Vagina (tissue), 2 donors: ENCODE data around the gene WDR6.

ENCODE experiments used
- CTCF ChIP-seq, 3 experiments: fragments of 450-650 bp in 2 of 3; fragments of 200-600 bp in 1 of 3; sonication (generic) in 1 of 3; IDR thresholded peaks; one replicate each; pipeline ENCODE4 v1.5.1; 2017 to 2019; ENCODE audit warnings: antibody characterized with exemption in 3 of 3, mild to moderate bottlenecking in 2 of 3, moderate library complexity in 2 of 3
- POLR2A ChIP-seq, 2 donors: fragments of 450-650 bp; IDR thresholded peaks; one replicate each; pipeline ENCODE4 v1.6.1; 2017; ENCODE audit warnings: antibody characterized with exemption in 2 of 2, mild to moderate bottlenecking in 2 of 2, moderate library complexity in 2 of 2

GRCh38 chr3:49019941-49020329, 12.7 kb downstream of the WDR6 start:
- TF ChIP-seq CTCF (IDR thresholded peaks at IDR 0.05) (no peak), POLR2A (IDR thresholded peaks at IDR 0.05) (no peak)
